NOMO-1 treated with DMSO at 0.1 percent for 48 hours (cell line): ENCODE data around the gene IGFBPL1.
"Not testable (repeated sequence)": the region's sequence is repeated elsewhere in the genome, so short reads cannot be mapped to it uniquely, and the experiment has no call there.

Experiments
- DNase-seq: peaks from one replicate; lab custom pipeline; 2025; ENCODE audit not compliant: unreplicated experiment; lab: John Stamatoyannopoulos, UW

Gene IGFBPL1

GRCh38 chr9:38423973-38424843 lies at the start of gene IGFBPL1:
Gene IGFBPL1 (minus strand): TSS chr9:38424454. CDS start chr9:38424424, 30 bp downstream.
- no peak for DNase-seq

DNA sequence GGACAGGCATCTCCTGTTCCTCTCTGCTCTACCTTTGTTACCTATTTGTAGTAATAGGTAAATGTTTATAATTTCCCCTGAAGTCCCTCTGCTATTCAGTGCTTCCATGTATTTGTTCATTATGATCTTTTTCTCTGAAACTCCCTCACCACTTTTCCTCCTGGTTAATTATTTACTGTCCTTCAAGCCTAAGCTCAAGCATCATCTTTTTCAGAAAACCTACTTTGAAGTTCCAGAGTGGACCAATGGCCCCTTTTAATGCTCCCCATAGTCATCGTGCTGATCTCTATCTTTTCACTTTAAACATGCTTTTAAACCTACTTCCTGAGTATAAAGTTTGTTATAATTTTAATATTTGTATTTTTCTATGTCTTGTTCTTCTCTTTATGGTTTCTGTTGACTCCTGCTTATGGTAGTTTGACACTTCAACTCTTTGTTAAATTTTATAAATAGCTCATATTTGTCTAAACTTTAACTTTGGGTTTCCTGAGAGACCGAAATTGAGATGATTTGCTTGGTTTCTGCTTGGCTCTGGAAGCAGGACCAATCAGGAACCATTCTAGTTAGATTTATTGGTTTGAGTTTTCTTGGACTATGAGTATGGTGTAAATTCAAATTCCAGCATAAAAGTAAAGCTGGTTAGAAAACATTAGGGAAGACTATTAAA lies 48.5 kb upstream of the IGFBPL1 start:
- DNase-seq: not testable (repeated sequence)

- DNase-seq: no peak
Measured at GRCh38 chr9:38467404-38467803, 43.1 kb upstream of the IGFBPL1 start.

DNA sequence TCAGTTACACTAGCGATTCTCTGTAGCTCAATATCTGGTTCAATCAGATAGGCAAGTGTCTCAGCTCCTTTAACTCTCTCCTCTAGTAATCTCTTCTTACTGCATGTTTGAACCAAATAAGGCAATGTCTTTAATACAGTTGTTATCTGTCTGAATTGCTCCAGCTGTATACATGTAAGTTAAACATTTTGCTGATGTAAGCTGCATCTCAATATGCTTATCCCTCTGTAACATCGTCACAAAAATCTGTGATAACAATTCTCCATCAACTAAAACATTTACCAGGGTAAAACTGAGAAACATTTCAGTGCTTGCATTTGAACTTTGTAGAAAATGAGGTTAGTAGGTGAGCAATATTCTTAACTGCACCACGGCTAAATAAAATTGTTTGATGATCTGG lies 29.6 kb upstream of the IGFBPL1 start:
- DNase-seq: no peak

GRCh38 chr9:38451162-38451561 lies 26.9 kb upstream of the IGFBPL1 start:
- no peak for DNase-seq

- no peak for DNase-seq
Measured at GRCh38 chr9:38447703-38448102, 23.4 kb upstream of the IGFBPL1 start.

DNA sequence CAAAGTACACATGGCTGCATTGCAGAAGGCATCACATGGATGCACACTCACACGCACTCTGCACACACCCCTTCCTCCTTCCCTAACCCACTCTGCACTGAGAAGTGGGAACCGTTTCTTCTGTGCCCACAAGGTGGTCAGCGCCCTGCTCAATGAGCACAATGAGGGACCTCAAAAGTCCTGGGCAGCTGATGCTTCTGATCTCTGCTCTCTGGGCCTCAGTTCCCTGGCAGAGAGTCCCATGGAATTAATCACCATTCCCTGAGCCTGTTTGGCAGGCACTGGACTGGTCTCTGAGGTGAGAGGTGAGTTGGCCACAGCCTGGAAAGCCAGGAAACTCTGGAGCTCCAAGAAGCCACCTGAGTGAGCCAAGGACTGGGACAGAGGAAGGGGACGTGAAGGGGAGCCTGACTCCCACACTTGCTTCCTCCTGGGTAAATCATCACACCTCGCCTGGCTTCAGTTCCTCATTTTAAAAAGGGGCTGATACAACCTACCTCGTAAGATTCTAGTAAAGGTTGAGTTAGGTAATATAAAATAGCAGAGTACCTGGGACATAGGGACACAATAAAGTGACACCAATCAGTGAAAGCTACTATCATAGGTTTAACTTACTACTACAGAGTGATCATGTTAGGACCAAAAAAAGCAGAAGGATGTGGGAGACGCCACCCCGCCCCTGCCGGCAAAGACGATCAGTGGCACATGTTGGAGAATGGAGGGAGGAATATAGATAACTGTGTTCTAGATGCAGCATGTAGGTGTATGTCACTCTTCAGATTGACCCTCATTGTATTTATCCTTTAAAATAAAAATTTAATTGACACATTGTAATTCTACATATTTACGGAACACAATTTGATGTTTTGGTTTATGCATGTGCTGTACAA lies 21.1 kb upstream of the IGFBPL1 start:
- DNase-seq: no peak

GRCh38 chr9:38443597-38443996 lies 19.3 kb upstream of the IGFBPL1 start:
- DNase-seq: no peak

DNA sequence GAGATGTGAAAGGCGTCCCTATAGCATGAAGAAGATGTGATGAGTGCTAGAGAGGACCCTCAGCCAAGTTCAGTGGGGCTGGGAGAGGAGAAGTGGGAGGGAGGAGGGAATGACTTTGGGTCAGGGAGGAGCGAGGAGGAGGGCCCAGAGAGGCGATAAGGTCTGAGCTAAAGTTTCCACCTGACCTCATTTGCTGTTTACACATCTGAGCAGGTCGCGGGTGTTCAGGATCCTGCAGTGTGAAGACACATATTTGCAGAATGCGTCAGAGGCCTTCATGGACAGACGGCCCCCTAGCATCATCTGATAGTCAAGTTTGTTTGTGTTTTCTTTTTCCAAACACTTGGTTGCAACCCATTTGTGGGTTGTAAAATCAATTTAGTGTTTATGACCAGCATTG lies 18.9 kb upstream of the IGFBPL1 start:
- no peak for DNase-seq

GRCh38 chr9:38442473-38443096 lies 18.3 kb upstream of the IGFBPL1 start:
- DNase-seq: no peak

DNA sequence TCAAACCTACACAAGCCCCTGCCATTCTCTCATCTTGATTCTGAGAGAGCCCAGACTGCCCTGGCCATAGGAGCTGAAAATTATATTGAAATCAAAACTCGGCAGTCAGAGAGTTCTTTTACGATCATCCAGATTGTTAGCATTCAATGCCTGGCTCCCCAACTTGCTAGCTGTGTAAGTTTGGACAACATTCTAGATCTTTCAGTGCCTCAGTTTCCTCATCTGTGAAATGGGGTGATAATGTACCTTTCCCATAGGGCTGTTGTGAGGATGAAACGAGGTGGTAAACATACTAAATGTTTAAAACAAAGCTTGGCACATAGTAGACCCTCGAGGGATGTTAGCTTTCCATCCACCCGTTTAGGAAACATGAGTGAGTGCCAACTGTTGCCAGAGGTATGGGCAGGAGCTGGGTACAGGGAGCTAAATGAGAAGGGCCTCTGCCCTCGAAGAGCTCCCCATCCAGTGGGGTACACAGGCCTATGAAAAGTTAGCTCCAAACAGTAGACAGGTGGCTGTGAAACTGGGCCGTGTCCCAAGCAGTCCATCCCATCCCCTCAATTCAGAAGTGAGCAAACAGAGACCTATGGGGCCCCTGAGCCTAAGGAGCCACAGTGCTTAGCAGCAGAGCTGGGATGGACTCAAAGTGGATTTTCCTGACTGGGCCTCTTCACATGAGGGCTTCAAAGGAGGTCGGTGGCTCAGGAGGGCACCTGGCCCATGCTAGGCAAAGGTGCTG lies 17.3 kb upstream of the IGFBPL1 start:
- no peak for DNase-seq

GRCh38 chr9:38440516-38440915 lies 16.3 kb upstream of the IGFBPL1 start:
- DNase-seq: no peak

- DNase-seq: no peak
Measured at GRCh38 chr9:38439916-38440301, 15.7 kb upstream of the IGFBPL1 start.

- no peak for DNase-seq
Measured at GRCh38 chr9:38439291-38439915, 15.1 kb upstream of the IGFBPL1 start.

- DNase-seq: no peak
Measured at GRCh38 chr9:38437193-38437823, 13.1 kb upstream of the IGFBPL1 start.

DNA sequence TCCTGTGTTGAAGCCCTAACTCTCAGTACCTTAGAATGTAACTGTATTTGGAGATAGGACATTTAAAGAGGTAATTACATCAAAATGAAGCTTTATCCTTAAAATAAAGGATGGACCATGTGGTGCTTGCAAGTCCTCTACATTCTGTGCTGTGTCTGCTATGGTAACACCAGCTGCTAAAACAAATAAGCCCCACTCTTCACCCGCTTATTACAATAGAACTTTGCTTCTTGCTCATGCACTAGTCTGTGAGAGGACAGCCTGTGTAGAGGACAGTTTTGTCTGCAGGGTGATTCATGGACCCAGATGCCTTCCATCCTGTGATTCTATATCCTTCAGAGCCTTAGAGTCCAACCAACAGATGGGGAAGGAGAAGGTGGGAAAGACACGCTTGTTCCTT lies 12.5 kb upstream of the IGFBPL1 start:
- DNase-seq: no peak

GRCh38 chr9:38435521-38435920 lies 11.3 kb upstream of the IGFBPL1 start:
- no peak for DNase-seq

DNA sequence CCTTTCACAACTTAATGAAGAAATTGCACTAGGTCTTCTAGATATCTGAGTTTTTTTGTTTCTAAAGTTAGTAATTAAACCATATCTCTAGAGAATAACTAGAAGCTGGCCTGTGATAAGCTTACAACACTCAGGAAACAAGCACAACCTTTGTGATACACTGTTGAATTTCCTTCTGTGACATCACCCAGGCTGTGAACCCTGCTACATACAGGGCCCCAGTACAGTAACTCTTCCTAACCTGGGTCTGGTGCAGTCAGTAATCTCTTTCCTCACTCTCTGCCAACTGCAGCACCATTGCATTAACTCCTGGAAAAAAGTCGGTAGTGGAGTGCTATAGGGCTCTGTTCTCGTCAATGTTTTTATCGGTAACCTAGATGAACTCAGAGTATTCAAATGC lies 10.6 kb upstream of the IGFBPL1 start:
- no peak for DNase-seq

- no peak for DNase-seq
Measured at GRCh38 chr9:38434365-38434764, 10.1 kb upstream of the IGFBPL1 start.
